Measurements from ENCODE around the gene CCDC196.

DNA sequence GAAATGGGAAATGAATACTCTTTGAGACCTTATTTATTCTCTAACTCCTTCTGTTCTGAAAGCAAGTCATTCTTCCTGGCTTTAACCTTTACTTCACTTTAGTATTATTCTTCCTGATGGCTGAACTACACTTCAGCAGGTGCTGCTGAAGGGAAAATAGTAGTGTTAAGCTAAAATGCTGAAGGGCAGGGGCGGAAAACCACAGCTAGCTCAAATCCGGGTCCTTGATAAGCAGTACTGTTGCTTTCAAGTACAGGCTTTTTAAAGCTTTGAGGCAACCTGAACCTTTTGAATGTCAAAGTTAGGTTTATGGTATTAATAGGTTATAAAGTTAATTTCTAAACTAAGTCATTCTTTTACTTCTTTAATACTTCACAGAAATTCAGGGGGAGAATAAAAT, 10.7 kb downstream of the CCDC196 start:
- no peak for TF ChIP-seq CTCF (IDR thresholded peaks at IDR 0.05; ENCODE audit: low read depth, low read length)
- no peak for TF ChIP-seq POLR2A (IDR thresholded peaks at IDR 0.05; ENCODE audit: extremely low read depth, insufficient read length)

Data from NB4 (cell line).